ENCODE results near the gene NEK11.

NEK11 gene

GRCh38 chr3:131348911-131349310 lies 322.2 kb downstream of the NEK11 start:
- TF ChIP-seq CTCF (conservative IDR thresholded peaks at IDR 0.05; ENCODE audit: low read length), result no peak
- TF ChIP-seq EZH2phosphoT487 (IDR thresholded peaks at IDR 0.05; ENCODE audit: borderline replicate concordance), result no peak
- no peaks in the 10 kb centered on the region for H3K27me3 ChIP-seq (ENCODE audit: insufficient read depth, low read length, poor library complexity, severe bottlenecking)
- no peaks in the 10 kb centered on the region for H3K36me3 ChIP-seq (ENCODE audit: insufficient read depth, low read length)
- no peak overlapping the region for H3K4me2 ChIP-seq (ENCODE audit: low read depth, low read length, poor library complexity, severe bottlenecking)
- H3K9me3 ChIP-seq (ENCODE audit: insufficient read depth, low read depth, low read length), result no peaks in the 10 kb centered on the region
- H3K4me1 ChIP-seq (ENCODE audit: insufficient read depth, low read length, poor library complexity, severe bottlenecking), result peaks cover 8% of the 10 kb centered on the region
- H2AFZ ChIP-seq (ENCODE audit: low read length), result no peak overlapping the region
- no peak overlapping the region for H3K4me3 ChIP-seq (ENCODE audit: low read length, poor library complexity, severe bottlenecking)
- no peaks in the 10 kb centered on the region for H3K9me2 ChIP-seq (replicated peaks; ENCODE audit: low read depth, low read length)
- H3K9ac ChIP-seq (ENCODE audit: low read depth, low read length, poor library complexity, severe bottlenecking), result no peak overlapping the region
- H3F3A ChIP-seq (ENCODE audit: low read depth), result no peaks in the 10 kb centered on the region
- no peaks in the 10 kb centered on the region for H3K79me2 ChIP-seq (ENCODE audit: insufficient read depth, low read length)
- no peaks in the 10 kb centered on the region for H4K20me1 ChIP-seq (ENCODE audit: insufficient read depth, low read length, poor library complexity, severe bottlenecking)

GRCh38 chr3:131349454-131349853 lies 322.8 kb downstream of the NEK11 start:
- no peaks in the 10 kb centered on the region for H4K20me1 ChIP-seq (ENCODE audit: insufficient read depth, low read length, poor library complexity, severe bottlenecking)
- no peaks in the 10 kb centered on the region for H3K9me3 ChIP-seq (ENCODE audit: insufficient read depth, low read depth, low read length)
- H3F3A ChIP-seq (ENCODE audit: low read depth), result no peaks in the 10 kb centered on the region
- H3K4me2 ChIP-seq (ENCODE audit: low read depth, low read length, poor library complexity, severe bottlenecking), result no peak overlapping the region
- no peaks in the 10 kb centered on the region for H3K9me2 ChIP-seq (replicated peaks; ENCODE audit: low read depth, low read length)
- peaks cover 10% of the 10 kb centered on the region for H3K4me1 ChIP-seq (ENCODE audit: insufficient read depth, low read length, poor library complexity, severe bottlenecking)
- no peak overlapping the region for H3K9ac ChIP-seq (ENCODE audit: low read depth, low read length, poor library complexity, severe bottlenecking)
- H3K36me3 ChIP-seq (ENCODE audit: insufficient read depth, low read length), result no peaks in the 10 kb centered on the region
- TF ChIP-seq CTCF (conservative IDR thresholded peaks at IDR 0.05; ENCODE audit: low read length) (no peak), EZH2phosphoT487 (IDR thresholded peaks at IDR 0.05; ENCODE audit: borderline replicate concordance) (no peak)
- H3K4me3 ChIP-seq (ENCODE audit: low read length, poor library complexity, severe bottlenecking), result no peak overlapping the region
- no peak overlapping the region for H2AFZ ChIP-seq (ENCODE audit: low read length)
- no peaks in the 10 kb centered on the region for H3K27me3 ChIP-seq (ENCODE audit: insufficient read depth, low read length, poor library complexity, severe bottlenecking)
- no peaks in the 10 kb centered on the region for H3K79me2 ChIP-seq (ENCODE audit: insufficient read depth, low read length)

GRCh38 chr3:131349946-131350347 lies 323.3 kb downstream of the NEK11 start:
- H3F3A ChIP-seq (ENCODE audit: low read depth), result no peaks in the 10 kb centered on the region
- peaks cover 10% of the 10 kb centered on the region for H3K4me1 ChIP-seq (ENCODE audit: insufficient read depth, low read length, poor library complexity, severe bottlenecking)
- no peak overlapping the region for H3K4me3 ChIP-seq (ENCODE audit: low read length, poor library complexity, severe bottlenecking)
- no peak overlapping the region for H3K9ac ChIP-seq (ENCODE audit: low read depth, low read length, poor library complexity, severe bottlenecking)
- H3K36me3 ChIP-seq (ENCODE audit: insufficient read depth, low read length), result no peaks in the 10 kb centered on the region
- H3K79me2 ChIP-seq (ENCODE audit: insufficient read depth, low read length), result no peaks in the 10 kb centered on the region
- TF ChIP-seq CTCF (conservative IDR thresholded peaks at IDR 0.05; ENCODE audit: low read length), result no peak
- no peak for TF ChIP-seq EZH2phosphoT487 (IDR thresholded peaks at IDR 0.05; ENCODE audit: borderline replicate concordance)
- H3K9me3 ChIP-seq (ENCODE audit: insufficient read depth, low read depth, low read length), result no peaks in the 10 kb centered on the region
- H3K4me2 ChIP-seq (ENCODE audit: low read depth, low read length, poor library complexity, severe bottlenecking), result no peak overlapping the region
- no peak overlapping the region for H2AFZ ChIP-seq (ENCODE audit: low read length)
- H3K9me2 ChIP-seq (replicated peaks; ENCODE audit: low read depth, low read length), result no peaks in the 10 kb centered on the region
- no peaks in the 10 kb centered on the region for H3K27me3 ChIP-seq (ENCODE audit: insufficient read depth, low read length, poor library complexity, severe bottlenecking)
- no peaks in the 10 kb centered on the region for H4K20me1 ChIP-seq (ENCODE audit: insufficient read depth, low read length, poor library complexity, severe bottlenecking)

Data from Loucy (cell line).